ENCODE measurements around the gene MORN1. TPM values are rescaled to one million over a fixed set of nuclear protein-coding genes. Genes with fewer than 3 reads are reported as not detected.
A peak's percentile ranks its signal among the peaks of the same experiment; 100 is the strongest.

MORN1 gene
- total RNA-seq, 1 donor from 2014 or later = 4.9 TPM

DNA sequence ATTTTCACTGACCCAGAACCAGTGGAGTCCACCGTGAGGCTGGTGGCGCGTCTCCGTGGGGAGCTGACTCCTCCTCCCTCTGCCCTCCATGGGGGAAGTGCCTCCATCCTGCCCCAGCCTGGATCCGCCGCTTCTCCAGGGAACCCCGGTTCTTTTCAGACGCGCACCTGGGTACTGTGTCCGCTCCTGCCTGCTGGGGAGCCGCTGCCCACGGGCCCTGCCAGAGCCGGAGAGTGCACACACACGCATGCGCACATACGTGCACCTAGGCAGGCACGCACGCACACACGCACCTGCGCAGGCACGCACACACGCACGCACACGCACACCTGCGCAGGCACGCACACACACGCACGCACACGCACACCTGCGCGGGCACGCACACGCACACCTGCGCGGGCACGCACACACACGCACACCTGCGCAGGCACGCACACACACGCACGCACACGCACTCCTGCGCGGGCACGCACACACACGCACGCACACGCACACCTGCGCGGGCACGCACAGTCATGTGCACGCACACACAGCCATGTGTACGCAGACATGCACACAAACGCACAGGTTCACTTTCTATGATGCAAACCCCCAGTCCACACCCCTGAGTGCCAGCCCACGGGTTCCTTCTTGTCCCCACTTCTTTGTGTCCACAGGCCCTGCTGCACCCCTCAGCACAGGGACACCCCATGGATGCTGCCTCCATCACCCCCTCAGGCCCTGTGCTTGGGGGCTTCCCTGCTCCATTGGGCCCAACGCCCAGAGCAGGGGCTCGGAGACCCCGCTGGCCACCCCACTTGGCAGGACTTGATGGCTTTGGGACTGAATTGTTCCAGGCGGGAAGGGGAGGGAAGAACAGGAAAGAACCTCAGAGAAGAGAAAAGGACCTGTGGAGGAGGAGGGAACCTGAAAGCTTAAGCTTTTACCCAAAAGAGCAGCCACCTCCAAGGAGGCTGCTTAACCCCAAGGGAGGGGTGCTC is 42.7 kb downstream of the MORN1 start:
- intact Hi-C loops (cut with DNase I) = no loop called here
- no peak for ATAC-seq
- peak; percentile 46 for DNase-seq (ENCODE audit: missing footprints)

DNA sequence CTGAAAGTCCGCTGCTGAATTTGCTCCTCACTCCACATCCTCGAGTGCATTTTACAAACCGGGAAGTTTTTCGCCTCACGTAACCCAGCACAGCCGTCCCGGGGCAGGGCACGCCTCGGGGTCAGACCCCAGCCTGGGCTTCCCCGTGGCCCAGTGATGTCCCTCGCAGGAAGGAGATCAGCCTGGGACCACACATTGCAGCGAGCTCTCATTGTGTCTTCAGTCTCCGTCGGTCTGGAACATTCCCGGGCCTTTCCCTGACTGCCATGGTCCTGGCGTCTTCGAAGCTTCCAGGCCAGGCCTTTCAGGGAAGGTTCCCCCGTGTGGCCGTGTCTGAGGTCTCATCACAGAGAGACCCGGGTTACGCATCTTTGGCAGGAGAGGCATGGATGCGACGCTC is 43.5 kb downstream of the MORN1 start:
- DNase-seq (ENCODE audit: missing footprints) (peak; percentile 28), ATAC-seq (no peak)
- intact Hi-C loops (cut with DNase I) = no loop called here

DNA sequence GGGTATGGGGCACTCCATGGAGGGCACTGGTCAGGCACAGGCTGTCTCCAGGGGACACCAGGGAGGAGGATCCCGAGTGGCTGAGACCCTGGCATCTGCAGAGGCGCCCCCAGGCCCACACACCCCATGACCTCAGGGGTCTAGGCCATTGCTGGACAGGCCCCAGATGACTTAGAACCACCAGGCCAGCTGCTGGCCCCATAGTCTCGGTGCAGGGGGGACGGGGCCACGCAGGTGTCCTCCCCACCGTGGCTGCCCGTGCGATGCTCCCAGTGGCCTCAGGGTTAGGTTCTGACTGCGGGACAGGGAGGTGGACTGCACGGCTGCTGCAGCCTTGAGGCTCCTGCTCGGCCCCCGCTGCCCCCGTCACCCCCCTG is 44.0 kb downstream of the MORN1 start:
- intact Hi-C loops (cut with DNase I) = no loop called here
- DNase-seq (ENCODE audit: missing footprints) (peak; percentile 55), ATAC-seq (no peak)

DNA sequence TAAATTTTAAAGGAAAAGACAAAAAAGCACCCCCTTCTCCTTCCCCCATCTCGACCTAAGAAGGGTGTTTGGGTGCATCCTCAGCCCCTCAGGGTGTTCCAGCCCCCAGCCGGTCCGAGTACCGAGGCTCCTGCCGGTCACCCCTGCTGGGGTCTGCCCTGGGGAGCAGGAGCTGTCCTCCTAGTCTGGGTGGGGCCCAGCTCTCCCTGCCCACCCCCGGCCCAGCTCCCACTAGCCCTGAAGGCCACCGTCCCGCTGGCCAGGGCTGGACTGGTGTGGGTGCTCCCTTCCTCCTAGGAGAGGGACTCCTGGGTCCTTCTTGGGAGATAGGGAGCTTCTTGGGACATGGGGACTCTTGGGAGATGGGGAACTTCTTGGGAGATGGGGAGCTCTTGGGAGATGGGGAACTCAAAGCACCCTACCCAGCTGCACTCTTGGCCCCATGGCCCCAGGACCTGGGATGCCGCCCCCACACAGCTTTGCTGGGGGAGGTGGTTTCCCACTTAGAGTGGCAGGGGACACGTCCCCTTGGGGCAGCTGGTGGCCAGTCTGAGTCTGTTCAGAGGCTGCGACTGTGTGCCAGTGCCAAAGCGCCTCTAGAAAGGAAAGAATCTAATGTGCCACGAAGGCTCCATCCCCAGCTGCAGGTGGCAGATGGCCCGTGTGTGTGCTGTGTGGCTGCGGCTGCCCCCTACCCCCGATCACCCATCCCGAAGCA is 44.5 kb downstream of the MORN1 start:
- intact Hi-C loops (cut with DNase I) = no loop called here
- DNase-seq (ENCODE audit: missing footprints) = peak; percentile 50
- no peak for ATAC-seq

DNA sequence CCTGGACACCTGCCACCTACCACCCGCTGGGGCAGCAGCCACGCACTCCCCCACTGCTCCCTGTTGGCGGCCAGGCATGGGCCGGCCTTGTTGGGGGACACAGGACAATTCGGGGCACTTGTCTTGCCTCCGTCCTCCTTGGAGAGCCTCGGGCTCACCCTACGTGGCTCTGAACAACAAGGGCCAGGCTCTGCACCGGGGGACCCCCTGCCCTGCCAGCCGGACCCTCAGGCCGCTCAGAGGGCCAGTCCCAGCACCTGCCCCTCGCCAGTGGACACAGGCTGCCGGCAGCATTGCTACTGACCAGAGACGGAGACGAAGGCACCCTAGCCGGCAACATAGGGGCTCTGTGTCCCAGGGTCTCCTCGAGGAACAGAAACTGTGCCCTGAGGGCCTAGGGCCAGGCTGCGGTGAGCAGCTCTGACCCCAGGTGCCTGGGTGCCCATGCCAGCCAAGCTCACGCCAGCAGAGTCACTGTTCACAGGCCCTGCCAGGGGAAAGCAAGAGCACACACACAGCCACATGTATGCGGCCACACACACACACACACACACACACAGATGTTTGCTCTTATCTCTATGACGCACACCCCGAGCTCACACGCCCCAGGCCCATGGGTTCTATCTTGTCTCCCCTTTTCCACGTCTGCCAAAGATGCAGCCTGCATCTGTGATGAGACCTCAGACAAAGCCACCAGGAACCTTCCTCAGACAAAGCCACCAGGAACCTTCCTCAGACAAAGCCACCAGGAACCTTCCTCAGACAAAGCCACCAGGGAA is 45.9 kb downstream of the MORN1 start:
- peak; percentile 55 for DNase-seq (ENCODE audit: missing footprints)
- intact Hi-C loops (cut with DNase I) = no loop called here
- ATAC-seq = no peak

DNA sequence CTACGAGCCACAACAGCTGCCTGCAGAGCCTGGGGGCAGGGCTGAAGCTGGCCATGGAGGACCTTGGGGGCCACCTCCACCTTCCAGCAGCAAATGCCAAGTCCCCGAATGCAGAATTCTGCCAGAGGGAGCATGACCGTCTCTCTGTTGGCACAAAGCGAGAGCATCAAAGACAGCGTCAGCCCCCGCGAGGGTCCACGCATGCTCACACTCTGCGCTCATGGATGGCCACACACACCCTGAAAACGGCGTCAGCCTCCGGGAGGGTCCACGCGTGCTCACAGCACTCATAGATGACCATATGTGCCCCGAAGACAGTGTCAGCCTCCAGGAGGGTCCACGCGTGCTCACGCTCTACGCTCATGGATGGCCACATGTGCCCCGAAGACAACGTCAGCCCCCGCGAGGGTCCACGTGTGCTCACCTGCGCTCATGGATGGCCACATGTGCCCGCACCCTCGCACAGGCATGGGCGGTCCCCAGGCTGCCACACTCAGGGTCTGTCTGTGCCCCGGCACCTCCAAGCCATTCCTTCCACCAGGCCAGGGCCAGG is 46.5 kb downstream of the MORN1 start:
- no peak for ATAC-seq
- intact Hi-C loops (cut with DNase I) = no loop called here
- DNase-seq (ENCODE audit: missing footprints) = peak; percentile 41

DNA sequence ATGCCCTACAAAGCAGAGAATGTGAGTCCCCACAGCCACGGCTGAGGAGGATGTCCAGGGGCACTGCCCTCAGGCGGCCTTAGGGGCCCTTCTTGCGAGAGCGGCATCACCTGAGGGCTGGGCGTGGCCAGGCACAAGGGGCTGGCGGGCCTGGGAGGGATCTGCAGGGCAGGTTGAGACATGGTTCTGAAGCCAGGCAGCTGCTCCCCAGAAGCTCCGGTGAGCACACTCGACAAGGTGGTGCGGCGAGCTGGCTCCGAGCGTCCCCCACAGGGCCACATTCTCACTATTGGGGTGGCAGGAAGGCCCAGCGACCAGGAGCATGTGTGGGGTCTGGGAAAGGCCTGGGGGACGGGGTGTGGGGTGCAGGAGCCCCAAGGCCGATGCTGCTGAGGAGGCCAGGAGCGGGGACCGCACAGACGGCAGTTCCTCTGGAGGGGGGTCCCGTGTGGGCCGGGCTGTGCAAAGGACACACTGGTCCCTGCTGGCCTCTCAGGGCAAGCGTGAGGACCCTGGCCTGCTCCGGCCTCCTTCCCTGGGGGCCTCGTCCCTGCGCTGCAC is 47.2 kb downstream of the MORN1 start:
- intact Hi-C loops (cut with DNase I) = no loop called here

DNA sequence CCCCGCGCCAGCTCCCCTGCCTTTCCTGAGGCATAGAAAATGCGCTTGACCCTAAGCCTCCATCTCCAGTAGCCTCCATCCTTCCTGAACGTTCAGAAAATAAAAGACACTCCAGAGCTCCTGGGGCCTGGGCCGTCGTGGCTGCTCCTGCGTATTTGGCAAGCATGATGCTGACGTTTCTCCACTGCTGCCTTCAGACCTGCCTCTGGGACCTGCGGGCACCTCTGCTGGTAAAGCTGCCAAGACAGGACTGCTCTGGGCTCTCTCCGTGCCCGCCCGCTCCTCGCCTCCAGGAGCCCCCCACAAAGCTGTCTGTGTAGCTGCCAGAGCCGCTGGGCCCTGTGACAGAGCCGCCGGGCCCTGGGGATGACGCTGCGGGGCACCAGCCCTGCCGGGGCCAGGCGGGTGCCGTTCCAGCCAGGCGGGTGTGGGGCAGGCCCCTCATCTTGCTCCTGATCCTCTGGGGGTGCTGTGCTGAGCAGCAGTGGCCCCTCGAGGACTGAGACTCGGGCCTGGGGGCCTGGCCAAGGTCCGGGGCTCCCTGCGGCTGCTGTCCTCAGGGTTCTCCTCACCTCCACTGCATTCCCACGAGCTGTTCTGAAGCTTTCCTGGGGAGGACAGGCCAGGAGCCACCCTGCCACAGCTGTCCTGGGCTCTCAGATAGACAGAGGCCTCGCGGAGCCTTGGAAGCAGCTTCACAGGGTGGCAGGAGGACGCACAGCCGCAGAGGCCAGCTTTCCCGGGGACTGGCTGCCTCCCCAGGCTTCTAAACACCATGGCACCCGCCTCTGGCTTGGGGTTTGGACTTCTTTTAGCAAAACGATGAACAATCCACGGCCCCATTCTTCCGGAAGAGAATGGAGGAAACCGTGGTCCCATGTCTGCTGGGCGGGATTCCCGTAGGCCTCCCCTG is 48.1 kb downstream of the MORN1 start:
- intact Hi-C loops (cut with DNase I) = no loop called here
- DNase-seq (ENCODE audit: missing footprints) = peak; percentile 30
- no peak for ATAC-seq

More for the DNA sequence above, 47.2 kb downstream of the MORN1 start:
- DNase-seq (ENCODE audit: missing footprints) (peak; percentile 39), ATAC-seq (no peak)

DNA sequence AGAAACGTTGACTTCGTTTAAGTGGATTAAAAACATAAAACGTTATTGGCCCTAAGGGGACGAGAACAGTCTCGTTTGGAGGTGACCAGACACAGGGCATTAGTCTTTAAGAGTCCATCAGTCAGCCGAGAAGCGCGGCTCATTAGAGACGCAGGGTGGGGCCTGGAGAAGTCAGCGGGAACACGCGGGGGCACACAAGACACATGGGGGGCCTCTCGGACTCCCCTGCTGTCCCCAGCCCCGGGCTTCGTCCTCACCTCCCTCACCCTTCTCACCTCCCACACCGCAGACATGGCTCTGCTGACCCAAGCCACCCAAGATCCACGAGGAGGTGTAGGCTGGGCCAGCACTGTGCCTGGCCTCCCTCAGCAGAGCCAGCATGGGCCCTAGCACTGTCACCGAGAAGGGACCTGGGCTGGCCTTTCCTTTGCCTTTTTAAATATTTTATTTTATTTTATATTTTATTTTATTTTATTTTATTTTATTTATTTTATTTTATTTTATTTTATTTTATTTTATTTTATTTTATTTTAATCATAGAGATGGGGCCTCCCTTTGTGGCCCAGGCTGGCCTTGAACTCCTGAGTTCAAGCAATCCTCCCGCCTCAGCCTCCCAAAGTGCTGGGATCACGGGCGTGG is 48.9 kb downstream of the MORN1 start:
- intact Hi-C loops (cut with DNase I) = no loop called here
- ATAC-seq (no peak), DNase-seq (ENCODE audit: missing footprints) (peak; percentile 35)

DNA sequence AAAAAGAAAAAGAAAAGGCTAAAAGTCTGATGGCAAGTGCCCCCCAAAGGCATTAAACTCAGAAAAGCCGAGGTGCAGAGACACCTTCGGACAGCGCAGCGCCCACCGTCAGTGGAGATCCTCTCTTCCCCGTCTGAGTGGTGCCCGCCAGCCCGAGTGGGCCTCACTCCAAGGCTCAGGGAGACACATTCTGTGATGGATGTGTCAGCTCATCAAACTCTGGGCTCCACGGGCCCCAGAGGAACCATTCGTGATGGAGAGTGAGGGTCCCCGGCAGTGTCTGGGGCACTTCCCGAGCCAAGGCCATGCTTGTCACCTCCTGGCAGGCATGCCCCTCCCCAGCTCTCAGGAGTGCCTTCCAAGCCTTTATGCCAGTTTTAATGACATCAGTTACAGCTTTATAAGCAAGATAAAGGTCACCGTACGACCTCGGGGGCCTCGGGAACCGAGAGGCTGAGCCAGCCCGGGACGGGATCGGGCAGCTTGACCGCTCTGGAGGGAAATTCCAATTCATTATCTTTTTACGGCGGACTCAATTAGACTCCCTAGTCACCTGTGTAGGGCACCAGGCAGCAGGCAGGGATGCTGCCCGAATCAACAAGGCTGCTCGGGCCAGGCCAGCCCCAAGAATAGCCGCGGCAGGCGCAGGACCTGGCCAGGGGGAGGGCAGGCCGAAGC is 49.5 kb downstream of the MORN1 start:
- intact Hi-C loops (cut with DNase I) = no loop called here
- ATAC-seq (no peak), DNase-seq (ENCODE audit: missing footprints) (peak; percentile 53)

DNA sequence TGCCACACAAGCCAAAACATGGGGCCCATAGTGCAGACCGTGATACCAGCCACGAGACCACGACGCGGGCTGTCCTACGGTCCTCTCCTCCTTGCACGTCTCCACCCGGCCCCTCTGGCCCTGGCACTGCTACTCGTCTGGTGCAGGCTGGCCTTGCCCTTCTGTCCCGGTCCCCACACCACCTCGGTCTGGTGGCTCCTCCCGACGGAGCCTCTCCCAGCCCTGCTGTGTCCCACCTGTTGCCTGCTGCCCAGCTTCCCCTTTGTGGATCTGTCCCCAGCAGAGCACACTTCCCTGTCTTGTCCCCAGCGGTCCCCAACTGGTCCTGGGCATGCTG is 50.5 kb downstream of the MORN1 start:
- intact Hi-C loops (cut with DNase I) = no loop called here
- ATAC-seq (no peak), DNase-seq (ENCODE audit: missing footprints) (peak; percentile 50)

DNA sequence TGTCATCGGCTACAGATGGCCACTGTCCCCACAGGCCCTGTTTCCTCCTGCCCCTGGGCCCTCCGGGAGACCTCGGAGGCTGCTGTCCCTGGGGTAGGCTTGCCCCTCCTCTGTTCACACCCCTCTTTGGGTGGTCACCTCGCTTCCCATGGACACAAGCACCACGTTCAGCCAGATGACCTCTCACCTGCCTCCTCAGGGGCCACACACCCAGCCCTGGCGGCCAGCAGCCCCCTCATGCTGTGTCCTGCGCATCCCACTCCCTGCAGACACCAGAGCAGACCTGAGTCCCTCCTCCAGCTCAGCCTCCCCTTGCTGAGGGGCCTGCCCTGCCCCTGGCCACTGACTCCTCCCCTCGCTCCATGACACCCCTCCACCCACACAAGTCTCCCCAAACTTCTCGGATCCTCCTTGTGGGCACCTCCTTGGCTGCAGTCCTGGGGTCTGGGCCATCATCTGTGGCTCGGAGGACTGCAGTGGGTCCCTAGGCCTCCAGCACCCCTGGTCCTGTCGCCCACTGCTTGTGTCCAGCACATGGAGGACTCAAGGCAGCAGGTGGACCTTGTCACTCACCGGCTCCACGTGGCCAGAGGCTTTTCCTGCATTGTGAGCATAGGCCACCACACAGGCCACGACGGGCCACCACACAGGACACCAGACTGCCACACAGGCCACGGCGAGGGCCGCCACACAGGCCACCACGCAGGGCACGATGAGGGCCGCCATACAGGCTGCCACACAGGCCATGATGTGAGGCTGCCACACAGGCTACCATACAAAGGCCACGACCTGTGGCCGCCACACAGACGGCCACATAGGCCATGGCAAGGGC is 51.1 kb downstream of the MORN1 start:
- intact Hi-C loops (cut with DNase I) = no loop called here
- DNase-seq (ENCODE audit: missing footprints) (peak; percentile 43), ATAC-seq (no peak)

DNA sequence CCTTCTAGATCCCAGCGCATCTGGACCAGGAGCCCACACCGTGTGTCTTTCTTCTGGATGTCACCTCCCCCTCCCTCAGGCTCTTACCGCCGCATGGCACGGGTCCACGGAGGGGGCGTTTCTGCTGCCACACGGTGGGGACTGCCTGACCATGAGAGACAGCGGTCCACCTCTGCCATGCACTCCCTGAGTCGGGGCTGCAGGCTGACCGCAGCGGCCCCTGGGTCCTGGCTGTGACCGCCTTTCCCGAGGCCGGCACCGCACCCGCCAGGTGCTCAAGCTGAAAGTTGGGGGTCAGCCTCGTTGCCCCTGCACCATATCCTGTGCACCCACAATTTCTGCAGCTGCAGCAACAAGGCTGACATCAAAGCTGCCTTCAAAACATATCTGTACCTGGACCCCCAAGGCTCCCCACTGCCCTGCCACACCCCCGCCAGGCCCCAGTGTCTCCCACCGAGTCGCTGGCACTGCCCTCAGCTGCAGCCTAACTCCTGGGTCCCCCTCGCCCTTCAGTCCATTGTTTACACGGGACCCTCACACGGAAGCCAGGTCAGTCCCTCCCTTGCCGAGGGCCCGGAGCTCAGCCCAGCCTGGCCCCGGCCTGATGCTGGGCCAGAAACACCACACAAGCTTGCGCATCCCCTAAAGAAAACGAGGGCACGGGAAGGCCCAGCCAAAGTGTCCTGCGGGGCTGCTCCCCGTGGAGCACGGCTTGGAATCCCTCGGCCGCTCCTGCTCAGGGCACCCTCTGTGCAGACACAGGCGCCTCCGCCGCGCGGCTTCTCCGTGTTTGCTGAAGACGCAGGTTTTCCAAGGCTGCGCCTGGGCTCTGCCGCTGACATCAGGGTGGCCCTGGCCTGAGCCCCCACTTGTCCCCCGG is 51.9 kb downstream of the MORN1 start:
- DNase-seq (ENCODE audit: missing footprints) (peak; percentile 50), ATAC-seq (no peak)
- intact Hi-C loops (cut with DNase I) = no loop called here

DNA sequence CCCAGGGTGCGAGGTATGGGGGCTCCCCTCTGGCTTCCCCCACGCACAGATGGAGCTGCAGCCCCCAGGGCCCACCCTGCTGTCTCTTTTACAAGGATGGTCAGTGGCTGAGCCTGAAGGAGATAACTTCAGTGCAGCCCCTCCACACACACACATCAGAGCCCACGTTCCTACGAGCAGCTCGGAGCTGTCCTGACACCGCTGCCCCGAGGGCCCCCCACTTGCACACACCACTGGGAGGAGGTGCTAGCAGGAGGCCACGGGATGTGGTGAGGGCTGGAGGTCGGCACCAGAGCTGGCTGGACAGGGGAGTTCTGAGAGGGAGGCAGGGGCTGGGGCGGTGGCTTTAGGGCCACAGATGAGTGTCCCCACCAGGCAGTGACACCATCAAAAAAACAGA is 53.9 kb downstream of the MORN1 start:
- no peak for DNase-seq (ENCODE audit: missing footprints)
- ATAC-seq = no peak
- intact Hi-C loops (cut with DNase I) = no loop called here

DNA sequence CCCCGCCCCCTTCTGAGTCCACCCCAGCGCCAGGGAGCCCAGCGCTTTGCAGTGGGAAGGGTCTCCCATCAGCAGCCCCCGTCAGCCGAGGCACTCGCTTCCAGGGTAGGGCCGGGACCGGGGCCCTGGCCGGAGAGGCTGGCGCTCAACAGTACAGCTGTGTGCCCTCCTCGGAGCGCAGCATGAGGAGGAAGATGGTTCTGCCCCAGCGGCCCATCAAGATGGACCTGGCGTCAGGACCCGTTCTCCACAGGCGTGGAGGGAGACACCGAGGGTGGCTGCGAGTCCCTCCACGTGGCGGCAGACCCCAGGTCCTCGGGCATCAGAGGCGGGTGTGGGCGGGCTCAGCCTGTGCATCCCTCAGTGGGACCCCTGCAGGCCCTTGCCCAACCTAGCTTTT is 54.3 kb downstream of the MORN1 start:
- DNase-seq (ENCODE audit: missing footprints) = no peak
- intact Hi-C loops (cut with DNase I) = no loop called here
- no peak for ATAC-seq
